Measurements from ENCODE around the gene MFSD11.
"Not testable (repeated sequence)": the region's sequence is repeated elsewhere in the genome, so short reads cannot be mapped to it uniquely, and the experiment has no call there.

Gene MFSD11

GRCh38 chr17:76709077-76709950 is 28.6 kb upstream of the MFSD11 start:
- DNase-seq, result no peak

- DNase-seq, result peak in 1 of 2 donors; percentile 12
These were observed 27.7 kb upstream of the MFSD11 start for GRCh38 chr17:76709951-76710862.

GRCh38 chr17:76710863-76711611 is 26.9 kb upstream of the MFSD11 start, which contains the start of gene MXRA7:
MXRA7 (minus strand) TSS chr17:76710965; CDS start chr17:76710946, 19 bp downstream.
- DNase-seq, result peak; percentile 57 to 70

- DNase-seq, result not testable (repeated sequence)
These were observed 25.6 kb upstream of the MFSD11 start for GRCh38 chr17:76712321-76712720.

GRCh38 chr17:76713765-76714164 is 24.2 kb upstream of the MFSD11 start:
- DNase-seq, result no peak

GRCh38 chr17:76714336-76714735 is 23.6 kb upstream of the MFSD11 start:
- no peak for DNase-seq

- peak; percentile 68 to 81 for DNase-seq
These were observed 23.0 kb upstream of the MFSD11 start for GRCh38 chr17:76714822-76715495.

GRCh38 chr17:76715496-76715830 is 22.5 kb upstream of the MFSD11 start:
- DNase-seq, result no peak

GRCh38 chr17:76716146-76716838 is 21.6 kb upstream of the MFSD11 start:
- DNase-seq, result peak; percentile 86 to 87

- no peak for DNase-seq
These were observed 21.1 kb upstream of the MFSD11 start for GRCh38 chr17:76716839-76717215.

- no peak for DNase-seq
These were observed 19.4 kb upstream of the MFSD11 start for GRCh38 chr17:76718516-76718915.

- no peak for DNase-seq
These were observed 17.7 kb upstream of the MFSD11 start for GRCh38 chr17:76720211-76720610.

GRCh38 chr17:76720941-76721340 is 17.0 kb upstream of the MFSD11 start:
- DNase-seq, result no peak

- DNase-seq, result no peak
These were observed 16.5 kb upstream of the MFSD11 start for GRCh38 chr17:76721463-76721862.

GRCh38 chr17:76722279-76722678 is 15.6 kb upstream of the MFSD11 start:
- DNase-seq, result no peak

- not testable (repeated sequence) for DNase-seq
These were observed 14.9 kb upstream of the MFSD11 start for GRCh38 chr17:76722977-76723376.

GRCh38 chr17:76723812-76724211 is 14.1 kb upstream of the MFSD11 start:
- no peak for DNase-seq

- peak; percentile 72 to 74 for DNase-seq
These were observed 12.2 kb upstream of the MFSD11 start for GRCh38 chr17:76725580-76726230.

- DNase-seq, result peak; percentile 96 to 97
These were observed 11.6 kb upstream of the MFSD11 start, which contains the start of gene JMJD6 for GRCh38 chr17:76726231-76726775. JMJD6 (minus strand) TSS chr17:76726606; CDS start chr17:76726475, 131 bp downstream.
